ENCODE data around the gene ACER3.

DNA sequence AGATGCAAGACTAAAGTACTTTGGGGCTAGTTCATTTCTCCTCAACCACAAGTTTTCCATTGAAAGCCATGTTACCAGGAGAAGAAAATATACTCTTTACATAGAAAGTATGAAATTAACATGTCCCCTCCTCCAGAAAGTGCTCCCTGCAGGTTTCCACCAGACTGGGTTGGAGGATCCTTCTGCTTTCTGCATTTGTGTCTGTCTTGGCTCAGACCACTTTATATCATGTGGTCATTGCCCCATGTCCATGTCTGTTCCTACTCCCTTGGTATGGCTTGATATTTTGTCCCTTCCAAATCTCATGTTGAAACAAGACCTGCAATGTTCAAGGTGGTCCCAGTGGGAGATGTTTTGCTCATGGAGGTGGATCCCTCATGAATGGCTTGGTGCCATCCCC lies 28.4 kb upstream of the ACER3 start:
- TF ChIP-seq, protein P1, sequence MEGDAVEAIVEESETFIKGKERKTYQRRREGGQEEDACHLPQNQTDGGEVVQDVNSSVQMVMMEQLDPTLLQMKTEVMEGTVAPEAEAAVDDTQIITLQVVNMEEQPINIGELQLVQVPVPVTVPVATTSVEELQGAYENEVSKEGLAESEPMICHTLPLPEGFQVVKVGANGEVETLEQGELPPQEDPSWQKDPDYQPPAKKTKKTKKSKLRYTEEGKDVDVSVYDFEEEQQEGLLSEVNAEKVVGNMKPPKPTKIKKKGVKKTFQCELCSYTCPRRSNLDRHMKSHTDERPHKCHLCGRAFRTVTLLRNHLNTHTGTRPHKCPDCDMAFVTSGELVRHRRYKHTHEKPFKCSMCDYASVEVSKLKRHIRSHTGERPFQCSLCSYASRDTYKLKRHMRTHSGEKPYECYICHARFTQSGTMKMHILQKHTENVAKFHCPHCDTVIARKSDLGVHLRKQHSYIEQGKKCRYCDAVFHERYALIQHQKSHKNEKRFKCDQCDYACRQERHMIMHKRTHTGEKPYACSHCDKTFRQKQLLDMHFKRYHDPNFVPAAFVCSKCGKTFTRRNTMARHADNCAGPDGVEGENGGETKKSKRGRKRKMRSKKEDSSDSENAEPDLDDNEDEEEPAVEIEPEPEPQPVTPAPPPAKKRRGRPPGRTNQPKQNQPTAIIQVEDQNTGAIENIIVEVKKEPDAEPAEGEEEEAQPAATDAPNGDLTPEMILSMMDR (conservative IDR thresholded peaks at IDR 0.05; ENCODE audit: low read depth, low read length) = no peak
- no peak for TF ChIP-seq EZH2 (IDR thresholded peaks at IDR 0.05; ENCODE audit: borderline replicate concordance, low read depth, low read length, poor library complexity, severe bottlenecking)
